H1 (cell line): ENCODE measurements around the gene FHIT. TPM values are rescaled to one million over a fixed set of nuclear protein-coding genes. Genes with fewer than 3 reads are reported as not detected.

Source experiments
- CTCF ChIA-PET: fragments of 300-600 bp; sonication (Branson Sonifier 250); formaldehyde crosslinking; loops from one replicate; lab custom pipeline; 2021; ENCODE audit not compliant: partially characterized antibody; lab: Charles Lee
- POLR2A ChIA-PET: fragments of 300-600 bp; sonication (Branson Sonifier 250); formaldehyde crosslinking; loops from one replicate; lab custom pipeline; 2021; ENCODE audit warnings: inconsistent platforms; ENCODE audit not compliant: partially characterized antibody; lab: Charles Lee
- DNase-seq, 2 experiments: peaks; one replicate each; pipeline versions ENCODE4 v3.0.0 to v3.0.0-alpha.2; 2010 to 2022; ENCODE audit warnings: low spot score in 2 of 2, low read depth in 1 of 2, mixed read lengths in 1 of 2
- FAIRE-seq: peaks from 2 replicates; lab custom pipeline; 2011; peaks lifted over from hg19 to GRCh38; lab: Jason Lieb, UNC
- H2AFZ ChIP-seq: 2 replicates; pipeline ENCODE4 v1.8.1; 2012; ENCODE audit warnings: low read length, inconsistent platforms
- H2AK5ac ChIP-seq: 2 replicates; pipeline ENCODE4 v1.6.1; 2013; ENCODE audit warnings: low read depth, low read length
- H2BK120ac ChIP-seq: replicated peaks from 2 replicates; pipeline ENCODE3; 2013; ENCODE audit warnings: low read depth, low read length, inconsistent platforms
- H2BK12ac ChIP-seq: 2 replicates; pipeline ENCODE4 v1.6.1; 2013; ENCODE audit warnings: low read depth, low read length
- H2BK15ac ChIP-seq: 2 replicates; pipeline ENCODE4 v1.6.1; 2013; ENCODE audit warnings: low read length
- H2BK20ac ChIP-seq: 2 replicates; pipeline ENCODE4 v1.6.1; 2013; ENCODE audit warnings: low read length
- H2BK5ac ChIP-seq: 2 replicates; pipeline ENCODE4 v1.6.1; 2013; ENCODE audit warnings: low read depth, low read length
- H3K14ac ChIP-seq: 2 replicates; pipeline ENCODE4 v1.6.1; 2013; ENCODE audit warnings: inconsistent platforms; ENCODE audit not compliant: insufficient read length
- H3K18ac ChIP-seq: 2 replicates; pipeline ENCODE4 v1.6.1; 2013; ENCODE audit warnings: low read length; ENCODE audit errors: extremely low read depth
- H3K23ac ChIP-seq: 2 replicates; pipeline ENCODE4 v1.6.1; 2013; ENCODE audit warnings: inconsistent platforms; ENCODE audit not compliant: insufficient read length
- H3K23me2 ChIP-seq: 2 replicates; pipeline ENCODE4 v1.6.1; 2013; ENCODE audit warnings: low read depth, low read length
- H3K27ac ChIP-seq: 2 replicates; pipeline ENCODE4 v1.6.1; 2011; ENCODE audit warnings: low read depth, low read length, inconsistent platforms
- H3K27me3 ChIP-seq, 4 experiments: replicated peaks in 1 of 4; 1 replicate in 1 of 4; 2 replicates in 3 of 4; pipeline versions ENCODE4 v1.6.1 to v1.8.1; 2011 to 2013; ENCODE audit warnings: low read length in 3 of 4, mild to moderate bottlenecking in 3 of 4, inconsistent platforms in 2 of 4, mixed read lengths in 2 of 4, moderate library complexity in 1 of 4; ENCODE audit not compliant: control insufficient read depth in 3 of 4, insufficient read depth in 3 of 4; ENCODE audit errors: extremely low read depth in 1 of 4
- H3K36me3 ChIP-seq, 4 experiments: 2 replicates each; pipeline versions ENCODE4 v1.6.1 to v1.8.1; 2011 to 2013; ENCODE audit warnings: mild to moderate bottlenecking in 4 of 4, low read length in 3 of 4, moderate library complexity in 2 of 4, control low read depth in 1 of 4, inconsistent platforms in 1 of 4; ENCODE audit not compliant: insufficient read depth in 4 of 4, control insufficient read depth in 2 of 4
- H3K4ac ChIP-seq: replicated peaks from 2 replicates; pipeline ENCODE3; 2013; ENCODE audit warnings: low read length, low read depth, mixed read lengths, inconsistent platforms; ENCODE audit not compliant: insufficient read length
- H3K4me1 ChIP-seq, 4 experiments: replicated peaks in 1 of 4; 1 replicate in 1 of 4; 2 replicates in 3 of 4; pipeline versions ENCODE4 v1.6.1 to v1.8.1; 2011 to 2013; ENCODE audit warnings: low read length in 3 of 4, inconsistent platforms in 2 of 4, mixed read lengths in 1 of 4; ENCODE audit not compliant: insufficient read depth in 4 of 4, control insufficient read depth in 3 of 4
- H3K4me2 ChIP-seq, 2 experiments: 2 replicates each; pipeline versions ENCODE4 v1.6.1 to v1.8.1; 2011 to 2013; ENCODE audit warnings: low read depth in 2 of 2, low read length in 2 of 2, control low read depth in 1 of 2, inconsistent platforms in 1 of 2, mild to moderate bottlenecking in 1 of 2; ENCODE audit not compliant: insufficient read depth in 1 of 2
- H3K4me3 ChIP-seq, 4 experiments: fragments of 200-600, 300-600 bp in 1 of 4; sonication (generic), shearing (Covaris generic), sonication (Bioruptor Twin) in 1 of 4; 2 replicates each; pipeline versions ENCODE4 v1.5.1 to v1.8.1; 2011 to 2016; ENCODE audit warnings: low read length in 4 of 4, low read depth in 3 of 4, control low read depth in 2 of 4, inconsistent platforms in 2 of 4, mild to moderate bottlenecking in 2 of 4, mixed read lengths in 1 of 4, moderate library complexity in 1 of 4; ENCODE audit not compliant: insufficient read depth in 2 of 4; ENCODE audit errors: extremely low read depth in 1 of 4
- H3K56ac ChIP-seq: replicated peaks from 2 replicates; pipeline ENCODE3; 2013; ENCODE audit warnings: low read depth, mild to moderate bottlenecking, mixed read lengths, low read length, inconsistent platforms; ENCODE audit not compliant: insufficient read length
- H3K79me1 ChIP-seq: 2 replicates; pipeline ENCODE4 v1.6.1; 2013; ENCODE audit warnings: low read depth, low read length, control low read depth
- H3K79me2 ChIP-seq, 2 experiments: 2 replicates each; pipeline versions ENCODE4 v1.6.1 to v1.8.1; 2012 to 2013; ENCODE audit warnings: low read length in 2 of 2, mild to moderate bottlenecking in 2 of 2, inconsistent platforms in 1 of 2; ENCODE audit not compliant: insufficient read depth in 2 of 2, control insufficient read depth in 1 of 2
- H3K9ac ChIP-seq, 4 experiments: replicated peaks in 1 of 4; 1 replicate in 1 of 4; 2 replicates in 3 of 4; pipeline versions ENCODE4 v1.6.1 to v1.8.1; 2011 to 2013; ENCODE audit warnings: low read depth in 3 of 4, low read length in 3 of 4, control low read depth in 2 of 4, mild to moderate bottlenecking in 2 of 4, moderate library complexity in 2 of 4, inconsistent platforms in 1 of 4; ENCODE audit errors: extremely low read depth in 1 of 4
- H3K9me3 ChIP-seq, 2 experiments: 2 replicates each; pipeline versions ENCODE4 v1.6.1 to v1.8.1; 2012 to 2013; ENCODE audit warnings: mild to moderate bottlenecking in 2 of 2, moderate library complexity in 2 of 2, control low read depth in 1 of 2, inconsistent platforms in 1 of 2, low read depth in 1 of 2, low read length in 1 of 2, mixed read lengths in 1 of 2; ENCODE audit not compliant: insufficient read depth in 2 of 2
- H4K20me1 ChIP-seq, 2 experiments: replicated peaks in 1 of 2; 2 replicates each; pipeline versions ENCODE3 to v1.8.1; 2011 to 2013; ENCODE audit warnings: inconsistent platforms in 2 of 2, low read length in 2 of 2, mild to moderate bottlenecking in 1 of 2; ENCODE audit not compliant: insufficient read depth in 2 of 2, control insufficient read depth in 1 of 2
- H4K5ac ChIP-seq: 2 replicates; pipeline ENCODE4 v1.6.1; 2013; ENCODE audit warnings: low read length, low read depth, mixed read lengths, inconsistent platforms; ENCODE audit not compliant: insufficient read length
- H4K8ac ChIP-seq: 2 replicates; pipeline ENCODE4 v1.8.0; 2013; ENCODE audit warnings: mild to moderate bottlenecking, moderate library complexity, low read length, inconsistent platforms; ENCODE audit not compliant: insufficient read depth; ENCODE audit errors: extremely low read depth
- H4K91ac ChIP-seq: replicated peaks from 2 replicates; pipeline ENCODE3; 2013; ENCODE audit warnings: low read length, mixed read lengths, inconsistent platforms; ENCODE audit not compliant: insufficient read length
- CBX5 ChIP-seq: fragments of 300-800, 300-1000 bp; sonication (generic); IDR thresholded peaks from 2 replicates; pipeline ENCODE4 v1.7.1; 2016; ENCODE audit warnings: antibody characterized with exemption, low read length, low read depth
- NRF1 ChIP-seq: IDR thresholded peaks from 2 replicates; pipeline ENCODE4 v1.6.1; 2011; ENCODE audit warnings: mild to moderate bottlenecking, low read depth, low read length, improper control_type of control experiment
- RBBP5 ChIP-seq: IDR thresholded peaks from 2 replicates; pipeline ENCODE4 v1.7.1; 2012; ENCODE audit warnings: low read depth, mild to moderate bottlenecking, inconsistent platforms, low read length, moderate library complexity, borderline replicate concordance
- SIN3A ChIP-seq, 2 experiments: IDR thresholded peaks in 1 of 2; conservative IDR thresholded peaks in 1 of 2; 2 replicates each; pipeline ENCODE4 v1.6.1; 2011 to 2012; ENCODE audit warnings: low read length in 2 of 2, improper control_type of control experiment in 1 of 2, low read depth in 1 of 2, mild to moderate bottlenecking in 1 of 2
- SP4 ChIP-seq: IDR thresholded peaks from 2 replicates; pipeline ENCODE4 v1.6.1; 2012; ENCODE audit warnings: low read length, inconsistent platforms
- WGBS, 2 experiments: shearing (Covaris generic) in 1 of 2; methylation state at CpG; one replicate each; pipeline versions ENCODE4 v1.1.6 to v1.1.7; 2013 to 2015; ENCODE audit warnings: low lambda C conversion rate in 2 of 2, mixed read lengths in 2 of 2, inconsistent platforms in 1 of 2, low coverage in 1 of 2, missing lambda C conversion rate in 1 of 2; ENCODE audit not compliant: insufficient replicate concordance in 2 of 2, insufficient coverage in 1 of 2, insufficient read length in 1 of 2; ENCODE audit errors: extremely low coverage in 1 of 2, missing lambda C conversion rate in 1 of 2; 5-methylcytosine and 5-hydroxymethylcytosine counted together
- polyA plus RNA-seq, 7 experiments: library from polyadenylated mRNA; depleted of rRNA in 3 of 7; stranded (reverse) in 5 of 7; unstranded in 2 of 7; fragments of >200 nt in 5 of 7; fragments of 200-250 nt in 2 of 7; gene quantifications; 1 replicate in 5 of 7; 2 replicates in 1 of 7; 4 replicates in 1 of 7; pipeline versions ENCODE4 v1.2.1 to v1.2.3, GENCODE V29; 2011 to 2013; ENCODE audit warnings: missing spikeins in 2 of 7, mixed read lengths in 2 of 7
- total RNA-seq: library from RNA; stranded (reverse); fragmentation: NEBNext Ultra II Directional; extraction: Animal tissue kit (Norgen Biotek cat#: 25700); gene quantifications from 2 replicates; pipeline ENCODE4 v1.2.1, GENCODE V29; 2021
- TF ChIP-seq, protein P1 (sequence below): IDR thresholded peaks from 2 replicates; pipeline ENCODE4 v1.6.1; 2012; ENCODE audit warnings: low read length, inconsistent platforms

Gene FHIT
- total and polyA plus RNA-seq, 2 of the 8 experiments (the other 6 are each of a cell fraction or from before 2014, with no cell fraction given) = 1.2 to 3.2 TPM

DNA sequence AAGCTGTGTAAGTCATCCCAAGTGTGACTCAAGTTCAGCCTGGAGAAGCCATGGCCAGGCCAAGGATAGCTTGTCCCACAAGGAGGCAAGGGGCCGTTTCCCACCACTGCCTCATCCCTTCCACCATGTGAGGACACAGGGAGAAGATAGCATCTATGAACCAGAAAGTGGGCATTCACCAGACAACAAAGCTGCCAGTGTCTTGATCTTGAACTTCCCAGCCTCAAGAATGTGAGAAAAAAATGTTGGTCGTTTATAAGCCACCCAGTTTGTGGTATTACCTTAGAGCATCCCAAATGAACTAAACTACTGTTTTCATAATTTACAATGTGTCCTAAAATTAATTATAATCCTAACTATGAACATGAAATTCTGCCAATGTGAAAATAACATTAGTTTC is 1270.7 kb downstream of the FHIT start:
- Histone ChIP-seq H2BK5ac (no peak overlapping the region), H3K14ac (no peak overlapping the region), H3K9me3 (no peaks in the 10 kb centered on the region), H4K20me1 (no peaks in the 10 kb centered on the region), H2AK5ac (no peak overlapping the region), H3K27me3 (no peaks in the 10 kb centered on the region), H3K79me2 (no peaks in the 10 kb centered on the region), H3K56ac (no peak overlapping the region), H3K18ac (no peak overlapping the region), H3K4me1 (no peaks in the 10 kb centered on the region), H2AFZ (no peak overlapping the region), H4K91ac (no peak overlapping the region), H2BK120ac (no peak overlapping the region), H2BK20ac (no peak overlapping the region), H2BK12ac (no peak overlapping the region), H2BK15ac (no peak overlapping the region), H3K23me2 (no peaks in the 10 kb centered on the region), H3K4ac (no peak overlapping the region), H3K4me2 (no peak overlapping the region), H3K4me3 (no peak overlapping the region), H3K36me3 (no peaks in the 10 kb centered on the region), H3K23ac (no peak overlapping the region), H3K9ac (no peak overlapping the region), H4K5ac (no peak overlapping the region), H4K8ac (no peak overlapping the region), H3K27ac (no peak overlapping the region), H3K79me1 (no peaks in the 10 kb centered on the region)
- CTCF ChIA-PET = interaction anchor here (0.5 to 1.6 kb wide), 2 partner anchors 13 to 802 kb away, joined by 3 to 4 read pairs; no protein-coding TSS in a partner anchor
- POLR2A ChIA-PET = no interaction called here
- no peak for DNase-seq
- TF ChIP-seq SP4 (no peak), RBBP5 (no peak), CBX5 (no peak), SIN3A (conservative IDR thresholded peaks at IDR 0.05 in 1 of 2, IDR thresholded peaks at IDR 0.05 in 1 of 2; ENCODE audit: low read depth in 1 of 2, low read length in 2 of 2) (no peak), NRF1 (no peak)
- TF ChIP-seq, protein P1, sequence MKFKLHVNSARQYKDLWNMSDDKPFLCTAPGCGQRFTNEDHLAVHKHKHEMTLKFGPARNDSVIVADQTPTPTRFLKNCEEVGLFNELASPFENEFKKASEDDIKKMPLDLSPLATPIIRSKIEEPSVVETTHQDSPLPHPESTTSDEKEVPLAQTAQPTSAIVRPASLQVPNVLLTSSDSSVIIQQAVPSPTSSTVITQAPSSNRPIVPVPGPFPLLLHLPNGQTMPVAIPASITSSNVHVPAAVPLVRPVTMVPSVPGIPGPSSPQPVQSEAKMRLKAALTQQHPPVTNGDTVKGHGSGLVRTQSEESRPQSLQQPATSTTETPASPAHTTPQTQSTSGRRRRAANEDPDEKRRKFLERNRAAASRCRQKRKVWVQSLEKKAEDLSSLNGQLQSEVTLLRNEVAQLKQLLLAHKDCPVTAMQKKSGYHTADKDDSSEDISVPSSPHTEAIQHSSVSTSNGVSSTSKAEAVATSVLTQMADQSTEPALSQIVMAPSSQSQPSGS = no peak
- WGBS, 2 experiments = 59% methylated on average over 2 of the region's 2 CpGs; no CpG with 5 or more reads in 1 of the 2 experiments
- FAIRE-seq = no peak
